Chondrocyte (in vitro differentiated cells): ENCODE measurements around the gene STX5. TPM values are rescaled to one million over a fixed set of nuclear protein-coding genes. Genes with fewer than 3 reads are reported as not detected.

Source experiments
- DNase-seq: peaks from one replicate; pipeline ENCODE4 v3.0.0; 2021; ENCODE audit warnings: mixed read lengths, low spot score
- H3K27ac Mint-ChIP-seq: one replicate; pipeline ENCODE4 v1.8.0; 2021; ENCODE audit warnings: mild to moderate bottlenecking, moderate library complexity, mixed read lengths; ENCODE audit not compliant: unreplicated experiment
- H3K27me3 Mint-ChIP-seq: 2 replicates; pipeline ENCODE4 v1.8.0; 2021; ENCODE audit warnings: low read depth, mixed read lengths
- H3K36me3 Mint-ChIP-seq: 2 replicates; pipeline ENCODE4 v1.8.0; 2021; ENCODE audit warnings: low read depth, mixed read lengths
- H3K4me1 Mint-ChIP-seq: 2 replicates; pipeline ENCODE4 v1.8.0; 2021; ENCODE audit warnings: low read depth, mild to moderate bottlenecking, mixed read lengths
- H3K4me3 Mint-ChIP-seq: one replicate; pipeline ENCODE4 v1.8.0; 2021; ENCODE audit warnings: mild to moderate bottlenecking, moderate library complexity, mixed read lengths; ENCODE audit not compliant: unreplicated experiment
- H3K9me3 Mint-ChIP-seq: 2 replicates; pipeline ENCODE4 v1.8.0; 2021; ENCODE audit warnings: low read depth, mixed read lengths
- CTCF ChIP-seq: fragments of 200-600 bp; sonication (generic); IDR thresholded peaks from 2 replicates; pipeline ENCODE4 v1.5.0; 2021; ENCODE audit warnings: antibody characterized with exemption, mild to moderate bottlenecking, moderate library complexity
- total RNA-seq: library from RNA; stranded (reverse); gene quantifications from 3 replicates; pipeline ENCODE4 v1.2.1, GENCODE V29; 2021

STX5 gene
- total RNA-seq, 1 donor from 2014 or later, result 45.5 TPM

DNA sequence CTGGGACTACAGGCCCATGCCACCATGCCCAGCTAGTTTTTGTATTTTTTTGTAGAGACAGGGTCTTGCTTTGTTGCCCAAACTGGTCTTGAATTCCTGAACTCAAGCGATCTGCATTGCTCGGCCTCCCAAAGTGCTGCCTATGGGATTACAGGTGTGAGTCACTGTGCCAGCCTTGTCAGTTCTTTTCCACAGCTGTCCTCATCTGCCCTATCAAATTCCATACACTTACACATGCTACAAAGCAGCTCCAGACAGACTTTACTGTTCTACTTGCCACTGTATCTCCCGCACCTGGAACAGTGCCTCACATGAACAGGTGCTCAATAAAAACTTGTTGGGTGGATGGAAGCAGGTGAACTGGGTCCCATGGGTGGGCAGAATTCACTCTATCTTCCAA is 8.2 kb downstream of the STX5 start:
- no peak for TF ChIP-seq CTCF
- H3K27ac Mint-ChIP-seq, result no peak overlapping the region

GRCh38 chr11:62817129-62817528 is 14.7 kb downstream of the STX5 start:
- H3K4me3 Mint-ChIP-seq, result no peak overlapping the region
- H3K36me3 Mint-ChIP-seq, result peaks cover 20% of the 10 kb centered on the region
- TF ChIP-seq CTCF, result no peak
- H3K9me3 Mint-ChIP-seq, result no peaks in the 10 kb centered on the region
- no peak overlapping the region for H3K27ac Mint-ChIP-seq
- H3K4me1 Mint-ChIP-seq, result no peaks in the 10 kb centered on the region
- DNase-seq, result no peak
- H3K27me3 Mint-ChIP-seq, result no peaks in the 10 kb centered on the region

More for the DNA sequence above, 8.2 kb downstream of the STX5 start:
- Mint-ChIP-seq H3K4me3 (no peak overlapping the region), H3K9me3 (no peaks in the 10 kb centered on the region), H3K4me1 (no peaks in the 10 kb centered on the region), H3K27me3 (no peaks in the 10 kb centered on the region), H3K36me3 (peaks cover 44% of the 10 kb centered on the region)
- no peak for DNase-seq

GRCh38 chr11:62816557-62816956 is 15.3 kb downstream of the STX5 start:
- H3K27me3 Mint-ChIP-seq, result no peaks in the 10 kb centered on the region
- DNase-seq, result no peak
- TF ChIP-seq CTCF, result no peak
- H3K36me3 Mint-ChIP-seq, result peaks cover 20% of the 10 kb centered on the region
- H3K4me3 Mint-ChIP-seq, result no peak overlapping the region
- H3K4me1 Mint-ChIP-seq, result no peaks in the 10 kb centered on the region
- no peaks in the 10 kb centered on the region for H3K9me3 Mint-ChIP-seq
- no peak overlapping the region for H3K27ac Mint-ChIP-seq

DNA sequence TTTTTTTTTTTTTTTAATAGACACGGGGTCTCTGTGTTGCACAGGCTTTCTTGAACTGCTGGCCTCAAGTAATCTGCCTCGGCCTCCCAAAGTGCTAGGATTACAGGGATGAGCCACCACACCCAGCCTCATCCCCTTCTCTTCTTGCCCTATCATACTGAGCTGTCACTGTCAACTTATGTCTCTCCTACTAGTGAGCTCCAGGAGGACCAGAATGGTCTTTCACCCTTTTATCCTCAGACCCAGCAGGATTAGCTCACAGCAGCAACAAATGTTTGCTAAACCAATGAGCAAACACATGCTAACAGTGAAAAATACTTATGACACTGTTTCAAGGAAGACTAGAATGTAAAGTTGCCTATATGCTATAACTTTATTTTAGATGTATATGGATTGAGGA is 20.2 kb downstream of the STX5 start:
- TF ChIP-seq CTCF, result no peak
- H3K4me3 Mint-ChIP-seq, result no peak overlapping the region

GRCh38 chr11:62810748-62811147 is 21.1 kb downstream of the STX5 start:
- no peak for DNase-seq
- peaks cover 21% of the 10 kb centered on the region for H3K4me1 Mint-ChIP-seq
- no peaks in the 10 kb centered on the region for H3K27me3 Mint-ChIP-seq
- H3K27ac Mint-ChIP-seq, result peak overlapping the region; percentile 39
- peaks cover 6% of the 10 kb centered on the region for H3K36me3 Mint-ChIP-seq
- H3K9me3 Mint-ChIP-seq, result no peaks in the 10 kb centered on the region
- no peak for TF ChIP-seq CTCF
- no peak overlapping the region for H3K4me3 Mint-ChIP-seq

More for the DNA sequence above, 20.2 kb downstream of the STX5 start:
- no peak for DNase-seq
- Mint-ChIP-seq H3K9me3 (no peaks in the 10 kb centered on the region), H3K27ac (no peak overlapping the region), H3K27me3 (no peaks in the 10 kb centered on the region), H3K4me1 (peaks cover 13% of the 10 kb centered on the region), H3K36me3 (peaks cover 8% of the 10 kb centered on the region)
